K562 (cell line): Measurements from ENCODE around the gene DNASE2. TPM values are rescaled to one million over a fixed set of nuclear protein-coding genes. Genes with fewer than 3 reads are reported as not detected.

Source experiments
- BHLHE40 ChIP-seq: IDR thresholded peaks from 2 replicates; pipeline ENCODE4 v1.6.1; 2011; ENCODE audit warnings: low read length, improper control_type of control experiment
- CHD4 ChIP-seq: fragments of 200-600 bp; sonication (generic); IDR thresholded peaks from 3 replicates; pipeline ENCODE4 v1.6.1; 2012; ENCODE audit warnings: low read depth, mild to moderate bottlenecking, mixed read lengths, low read length, inconsistent platforms; ENCODE audit not compliant: insufficient read depth, insufficient replicate concordance, poor library complexity, severe bottlenecking
- CXXC5 ChIP-seq: fragments of 250-450 bp; sonication (Bioruptor Pico); IDR thresholded peaks from 2 replicates; pipeline ENCODE4 v1.8.0; 2022; ENCODE audit warnings: inconsistent platforms, mild to moderate bottlenecking, moderate library complexity
- EGR1 ChIP-seq: fragments of 450-650 bp; conservative IDR thresholded peaks from 2 replicates; pipeline ENCODE4 v1.6.1; 2017; ENCODE audit warnings: mild to moderate bottlenecking
- FOXM1 ChIP-seq, 2 experiments: fragments of 450-650 bp in 1 of 2; sonication (generic) in 1 of 2; formaldehyde crosslinking in 1 of 2; IDR thresholded peaks; 2 replicates each; pipeline versions ENCODE4 v1.6.1 to v1.9.0; 2017 to 2022; ENCODE audit warnings: low read depth in 2 of 2, mild to moderate bottlenecking in 2 of 2, missing genetic modification reagents in 1 of 2, moderate library complexity in 1 of 2
- TAF15 ChIP-seq: fragments of 200-400 bp; formaldehyde crosslinking; IDR thresholded peaks from 2 replicates; pipeline ENCODE4 v1.6.1; 2017; ENCODE audit warnings: mild to moderate bottlenecking, low read depth, low read length, moderate library complexity
- ZNF140 ChIP-seq: fragments of 250-450 bp; sonication (Bioruptor Pico); IDR thresholded peaks from 2 replicates; pipeline ENCODE4 v1.8.0; 2021; ENCODE audit warnings: moderate library complexity, mild to moderate bottlenecking, inconsistent platforms
- ZNF146 ChIP-seq: IDR thresholded peaks from one replicate; pipeline ENCODE4 v1.6.1; 2018; ENCODE audit warnings: missing compliant biosample characterization; ENCODE audit not compliant: unreplicated experiment
- ZNF184 ChIP-seq: sonication (generic); formaldehyde crosslinking; IDR thresholded peaks from 2 replicates; pipeline ENCODE4 v1.5.0; 2020; ENCODE audit warnings: missing genetic modification reagents
- ZNF23 ChIP-seq: fragments of 250-450 bp; sonication (Bioruptor Pico); IDR thresholded peaks from 2 replicates; pipeline ENCODE4 v1.4.0; 2020; ENCODE audit warnings: mild to moderate bottlenecking
- polyA plus RNA-seq, 8 experiments: library from polyadenylated mRNA; depleted of rRNA in 4 of 8; stranded (reverse) in 5 of 8; unstranded in 3 of 8; fragments of >200 nt; fragmentation: Nextera tagmentation in 2 of 8; fragmentation: Illumina TruSeq in 1 of 8; extraction: Ambion mirVana in 2 of 8; extraction: Trizol in 1 of 8; gene quantifications; 2 replicates each; pipeline versions ENCODE4 v1.2.1 to v1.2.3, GENCODE V29; 2011 to 2014; ENCODE audit warnings: inconsistent platforms in 1 of 8, missing spikeins in 1 of 8
- total RNA-seq, 7 experiments: library from RNA; depleted of rRNA in 6 of 7; stranded (reverse); fragments of >200 nt in 6 of 7; fragmentation: Illumina TruSeq in 2 of 7; extraction: Trizol in 2 of 7; gene quantifications; 2 replicates each; pipeline versions ENCODE4 v1.2.1 to v1.2.3, GENCODE V29; 2011 to 2021; ENCODE audit warnings: low replicate concordance in 1 of 7
- TF ChIP-seq, protein P1 (sequence below), 2 experiments: fragments of 450-650 bp; formaldehyde crosslinking in 1 of 2; IDR thresholded peaks; 2 replicates each; pipeline versions ENCODE4 v1.4.0 to v1.6.1; 2014 to 2020; ENCODE audit warnings: mild to moderate bottlenecking in 2 of 2, borderline replicate concordance in 1 of 2, low read depth in 1 of 2
- TF ChIP-seq, protein P2 (sequence below): sonication (generic); formaldehyde crosslinking; IDR thresholded peaks from 2 replicates; pipeline ENCODE4 v1.5.0; 2020; ENCODE audit warnings: missing genetic modification reagents
- TF ChIP-seq, protein P3 (sequence below): fragments of 450-650 bp; formaldehyde crosslinking; conservative IDR thresholded peaks from 2 replicates; pipeline ENCODE4 v1.4.0; 2022; ENCODE audit warnings: mild to moderate bottlenecking, missing genetic modification characterization
- TF ChIP-seq, protein P4 (sequence below): fragments of 250-450 bp; sonication (Bioruptor Pico); IDR thresholded peaks from 2 replicates; pipeline ENCODE4 v1.4.0; 2020

DNASE2 gene
- total and polyA plus RNA-seq, 9 of the 15 experiments (the other 6 are each of a cell fraction or from before 2014, with no cell fraction given), result 4.4 to 27.0 (median 20.2) TPM

DNA sequence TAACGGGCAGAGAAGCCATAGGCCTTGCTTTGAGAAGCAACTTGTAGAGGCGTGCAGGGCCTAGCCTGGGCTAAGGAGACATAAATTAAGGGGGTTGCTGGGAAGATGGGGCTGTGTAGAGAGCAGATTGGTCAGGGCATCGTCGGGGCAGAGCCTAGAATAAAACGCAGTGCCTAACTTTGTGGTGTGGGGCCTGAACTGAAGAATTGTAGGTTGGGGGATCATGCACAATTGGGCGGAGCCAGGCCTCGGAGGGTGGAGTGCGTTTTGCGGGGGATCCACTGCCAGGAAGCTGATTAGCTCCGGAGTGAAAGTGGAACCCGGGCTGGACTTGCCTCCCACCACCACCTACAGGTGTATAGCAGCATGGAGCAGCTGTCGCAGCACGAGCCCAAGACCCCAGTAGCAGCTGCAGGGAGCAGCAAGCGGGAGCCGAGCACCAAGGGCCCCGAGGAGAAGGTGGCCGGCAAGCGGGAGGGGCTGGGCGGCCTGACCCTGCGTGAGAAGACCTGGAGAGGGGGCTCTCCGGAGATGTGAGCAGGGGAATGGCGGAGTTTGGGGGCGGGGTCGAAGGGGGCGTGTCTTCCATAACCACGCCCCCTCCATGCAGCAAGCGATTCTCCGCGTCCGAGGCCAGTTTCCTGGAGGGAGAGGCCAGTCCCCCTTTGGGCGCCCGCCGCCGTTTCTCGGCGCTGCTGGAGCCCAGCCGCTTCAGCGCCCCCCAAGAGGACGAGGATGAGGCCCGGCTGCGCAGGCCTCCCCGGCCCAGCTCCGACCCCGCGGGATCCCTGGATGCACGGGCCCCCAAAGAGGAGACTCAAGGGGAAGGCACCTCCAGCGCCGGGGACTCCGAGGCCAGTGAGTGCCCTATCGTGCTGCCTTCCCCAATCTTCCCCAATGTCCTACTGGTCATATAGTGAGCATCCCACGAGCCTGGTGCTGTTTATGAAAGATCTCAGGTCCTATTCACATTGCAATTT, 13.8 kb downstream of the DNASE2 start (continued):
- TF ChIP-seq, protein P1, sequence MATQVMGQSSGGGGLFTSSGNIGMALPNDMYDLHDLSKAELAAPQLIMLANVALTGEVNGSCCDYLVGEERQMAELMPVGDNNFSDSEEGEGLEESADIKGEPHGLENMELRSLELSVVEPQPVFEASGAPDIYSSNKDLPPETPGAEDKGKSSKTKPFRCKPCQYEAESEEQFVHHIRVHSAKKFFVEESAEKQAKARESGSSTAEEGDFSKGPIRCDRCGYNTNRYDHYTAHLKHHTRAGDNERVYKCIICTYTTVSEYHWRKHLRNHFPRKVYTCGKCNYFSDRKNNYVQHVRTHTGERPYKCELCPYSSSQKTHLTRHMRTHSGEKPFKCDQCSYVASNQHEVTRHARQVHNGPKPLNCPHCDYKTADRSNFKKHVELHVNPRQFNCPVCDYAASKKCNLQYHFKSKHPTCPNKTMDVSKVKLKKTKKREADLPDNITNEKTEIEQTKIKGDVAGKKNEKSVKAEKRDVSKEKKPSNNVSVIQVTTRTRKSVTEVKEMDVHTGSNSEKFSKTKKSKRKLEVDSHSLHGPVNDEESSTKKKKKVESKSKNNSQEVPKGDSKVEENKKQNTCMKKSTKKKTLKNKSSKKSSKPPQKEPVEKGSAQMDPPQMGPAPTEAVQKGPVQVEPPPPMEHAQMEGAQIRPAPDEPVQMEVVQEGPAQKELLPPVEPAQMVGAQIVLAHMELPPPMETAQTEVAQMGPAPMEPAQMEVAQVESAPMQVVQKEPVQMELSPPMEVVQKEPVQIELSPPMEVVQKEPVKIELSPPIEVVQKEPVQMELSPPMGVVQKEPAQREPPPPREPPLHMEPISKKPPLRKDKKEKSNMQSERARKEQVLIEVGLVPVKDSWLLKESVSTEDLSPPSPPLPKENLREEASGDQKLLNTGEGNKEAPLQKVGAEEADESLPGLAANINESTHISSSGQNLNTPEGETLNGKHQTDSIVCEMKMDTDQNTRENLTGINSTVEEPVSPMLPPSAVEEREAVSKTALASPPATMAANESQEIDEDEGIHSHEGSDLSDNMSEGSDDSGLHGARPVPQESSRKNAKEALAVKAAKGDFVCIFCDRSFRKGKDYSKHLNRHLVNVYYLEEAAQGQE (IDR thresholded peaks at IDR 0.05; ENCODE audit: borderline replicate concordance), result no peak
- TF ChIP-seq, protein P1 (CRISPR knock-in tag; IDR thresholded peaks at IDR 0.05; ENCODE audit: low read depth), result 0 out of 2 replicates have a peak, but pooled peaks have one; percentile 65
- TF ChIP-seq FOXM1 (IDR thresholded peaks at IDR 0.05; ENCODE audit: low read depth) (no peak), FOXM1 (CRISPR knock-in tag; IDR thresholded peaks at IDR 0.05; ENCODE audit: low read depth) (no peak), EGR1 (0 out of 2 replicates have a peak, but pooled peaks have one; percentile 40), BHLHE40 (no peak), ZNF184 (CRISPR knock-in tag) (no peak), CHD4 (no peak), TAF15 (no peak), ZNF23 (CRISPR knock-in tag) (no peak), ZNF146 (no peak), CXXC5 (CRISPR knock-in tag) (peak; percentile 33; the same call in 1 of the 2 replicates), ZNF140 (no peak)
- TF ChIP-seq, protein P2, sequence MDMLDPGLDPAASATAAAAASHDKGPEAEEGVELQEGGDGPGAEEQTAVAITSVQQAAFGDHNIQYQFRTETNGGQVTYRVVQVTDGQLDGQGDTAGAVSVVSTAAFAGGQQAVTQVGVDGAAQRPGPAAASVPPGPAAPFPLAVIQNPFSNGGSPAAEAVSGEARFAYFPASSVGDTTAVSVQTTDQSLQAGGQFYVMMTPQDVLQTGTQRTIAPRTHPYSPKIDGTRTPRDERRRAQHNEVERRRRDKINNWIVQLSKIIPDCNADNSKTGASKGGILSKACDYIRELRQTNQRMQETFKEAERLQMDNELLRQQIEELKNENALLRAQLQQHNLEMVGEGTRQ (CRISPR knock-in tag), result no peak
- TF ChIP-seq, protein P3, sequence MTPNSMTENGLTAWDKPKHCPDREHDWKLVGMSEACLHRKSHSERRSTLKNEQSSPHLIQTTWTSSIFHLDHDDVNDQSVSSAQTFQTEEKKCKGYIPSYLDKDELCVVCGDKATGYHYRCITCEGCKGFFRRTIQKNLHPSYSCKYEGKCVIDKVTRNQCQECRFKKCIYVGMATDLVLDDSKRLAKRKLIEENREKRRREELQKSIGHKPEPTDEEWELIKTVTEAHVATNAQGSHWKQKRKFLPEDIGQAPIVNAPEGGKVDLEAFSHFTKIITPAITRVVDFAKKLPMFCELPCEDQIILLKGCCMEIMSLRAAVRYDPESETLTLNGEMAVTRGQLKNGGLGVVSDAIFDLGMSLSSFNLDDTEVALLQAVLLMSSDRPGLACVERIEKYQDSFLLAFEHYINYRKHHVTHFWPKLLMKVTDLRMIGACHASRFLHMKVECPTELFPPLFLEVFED (CRISPR knock-in tag), result no peak
- TF ChIP-seq, protein P4, sequence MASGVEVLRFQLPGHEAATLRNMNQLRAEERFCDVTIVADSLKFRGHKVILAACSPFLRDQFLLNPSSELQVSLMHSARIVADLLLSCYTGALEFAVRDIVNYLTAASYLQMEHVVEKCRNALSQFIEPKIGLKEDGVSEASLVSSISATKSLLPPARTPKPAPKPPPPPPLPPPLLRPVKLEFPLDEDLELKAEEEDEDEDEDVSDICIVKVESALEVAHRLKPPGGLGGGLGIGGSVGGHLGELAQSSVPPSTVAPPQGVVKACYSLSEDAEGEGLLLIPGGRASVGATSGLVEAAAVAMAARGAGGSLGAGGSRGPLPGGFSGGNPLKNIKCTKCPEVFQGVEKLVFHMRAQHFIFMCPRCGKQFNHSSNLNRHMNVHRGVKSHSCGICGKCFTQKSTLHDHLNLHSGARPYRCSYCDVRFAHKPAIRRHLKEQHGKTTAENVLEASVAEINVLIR (CRISPR knock-in tag), result no peak
